Lower leg skin (tissue), 4 donors: ENCODE results near the gene SPEG. TPM values are rescaled to one million over a fixed set of nuclear protein-coding genes. Genes with fewer than 3 reads are reported as not detected.

ENCODE experiments used
- DNase-seq, 2 donors: peaks; one replicate each; pipeline ENCODE4 v3.0.0-alpha.2; 2019; ENCODE audit warnings: low spot score in 2 of 2
- H3K4me3 ChIP-seq: fragments of 200-600 bp; sonication (generic); 2 replicates; pipeline ENCODE4 v1.5.1; 2017; ENCODE audit warnings: mild to moderate bottlenecking, low read depth; ENCODE audit not compliant: poor library complexity, severe bottlenecking
- POLR2A ChIP-seq, 2 donors: fragments of 450-650 bp; IDR thresholded peaks; one replicate each; pipeline ENCODE4 v1.6.1; 2016 to 2017; ENCODE audit warnings: antibody characterized with exemption in 2 of 2, mild to moderate bottlenecking in 1 of 2, moderate library complexity in 1 of 2
- WGBS, 2 donors: methylation state at CpG; one replicate each; pipeline ENCODE4 v1.1.5; 2018; 5-methylcytosine and 5-hydroxymethylcytosine counted together
- intact Hi-C: fragments of 100-400 bp; cut with DNase I; formaldehyde crosslinking; loops from one replicate; pipeline ENCODE4 v1.15.0; 2023; ENCODE audit warnings: low total_unique reads
- total RNA-seq, 4 donors: library from RNA; depleted of rRNA; stranded (reverse); fragments of >200 nt; gene quantifications; one replicate each; pipeline ENCODE4 v1.1.0, GENCODE V29; 2016
- TF ChIP-seq, protein P1 (sequence below), 3 donors: fragments of 450-650 bp; IDR thresholded peaks; one replicate each; pipeline ENCODE4 v1.5.1; 2016; ENCODE audit warnings: antibody characterized with exemption in 3 of 3, mild to moderate bottlenecking in 3 of 3, moderate library complexity in 2 of 3

SPEG gene
- total RNA-seq, 4 donors from 2014 or later, result 3.3 to 11.4 (median 5.3) TPM

DNA sequence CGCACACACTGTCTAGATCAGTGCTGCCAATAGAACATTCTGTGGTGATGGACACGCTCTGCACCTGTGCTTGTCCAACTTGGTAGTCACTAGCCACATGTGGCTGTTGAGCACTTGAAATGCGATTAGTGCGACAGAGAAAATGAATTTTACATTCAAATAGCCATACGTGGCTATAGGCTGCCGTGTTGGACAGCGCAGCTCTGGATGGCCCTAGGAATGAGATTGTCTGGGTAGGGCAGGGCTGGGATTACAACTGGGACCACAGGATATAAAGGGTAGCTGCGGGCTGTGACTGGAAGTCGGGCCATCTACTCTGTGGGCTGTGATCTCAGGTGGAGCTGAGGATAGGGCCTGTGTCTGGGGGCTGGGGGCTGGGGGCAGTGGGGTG lies 84.9 kb downstream of the SPEG start:
- 92 to 96% methylated on average over 9 of the region's 9 CpGs for WGBS, 2 donors
- no peak overlapping the region for H3K4me3 ChIP-seq
- TF ChIP-seq, protein P1, sequence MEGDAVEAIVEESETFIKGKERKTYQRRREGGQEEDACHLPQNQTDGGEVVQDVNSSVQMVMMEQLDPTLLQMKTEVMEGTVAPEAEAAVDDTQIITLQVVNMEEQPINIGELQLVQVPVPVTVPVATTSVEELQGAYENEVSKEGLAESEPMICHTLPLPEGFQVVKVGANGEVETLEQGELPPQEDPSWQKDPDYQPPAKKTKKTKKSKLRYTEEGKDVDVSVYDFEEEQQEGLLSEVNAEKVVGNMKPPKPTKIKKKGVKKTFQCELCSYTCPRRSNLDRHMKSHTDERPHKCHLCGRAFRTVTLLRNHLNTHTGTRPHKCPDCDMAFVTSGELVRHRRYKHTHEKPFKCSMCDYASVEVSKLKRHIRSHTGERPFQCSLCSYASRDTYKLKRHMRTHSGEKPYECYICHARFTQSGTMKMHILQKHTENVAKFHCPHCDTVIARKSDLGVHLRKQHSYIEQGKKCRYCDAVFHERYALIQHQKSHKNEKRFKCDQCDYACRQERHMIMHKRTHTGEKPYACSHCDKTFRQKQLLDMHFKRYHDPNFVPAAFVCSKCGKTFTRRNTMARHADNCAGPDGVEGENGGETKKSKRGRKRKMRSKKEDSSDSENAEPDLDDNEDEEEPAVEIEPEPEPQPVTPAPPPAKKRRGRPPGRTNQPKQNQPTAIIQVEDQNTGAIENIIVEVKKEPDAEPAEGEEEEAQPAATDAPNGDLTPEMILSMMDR (IDR thresholded peaks at IDR 0.05), result no peak
- TF ChIP-seq POLR2A (IDR thresholded peaks at IDR 0.05), result no peak
- intact Hi-C loops, result no loop called here
- no peak for DNase-seq

DNA sequence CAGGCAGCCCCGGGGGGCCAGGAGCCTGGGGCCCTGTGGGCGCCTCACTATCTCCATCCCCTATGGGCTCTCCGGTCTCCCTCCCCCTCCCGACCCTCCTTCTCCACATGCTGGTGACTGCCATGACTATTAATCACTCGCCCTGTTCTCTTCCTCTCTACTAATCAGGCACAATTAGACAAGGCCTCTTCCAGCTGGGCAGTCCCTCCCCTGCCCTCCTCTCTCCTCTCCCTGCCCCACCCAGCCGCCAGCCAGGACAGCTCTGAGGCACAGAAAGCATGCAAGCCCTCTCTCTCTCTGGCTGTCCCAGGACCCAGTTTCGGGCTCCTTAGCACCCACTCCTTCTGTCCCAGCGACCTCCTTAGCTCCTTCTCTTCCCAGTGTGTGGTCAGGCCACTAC lies 85.4 kb downstream of the SPEG start:
- WGBS, 2 donors, result 67 to 73% methylated on average over 8 of the region's 8 CpGs
- intact Hi-C loops, result no loop called here
- DNase-seq, result no peak
- H3K4me3 ChIP-seq, result no peak overlapping the region
- no peak for TF ChIP-seq POLR2A (IDR thresholded peaks at IDR 0.05)
- TF ChIP-seq, protein P1 (IDR thresholded peaks at IDR 0.05), result no peak

DNA sequence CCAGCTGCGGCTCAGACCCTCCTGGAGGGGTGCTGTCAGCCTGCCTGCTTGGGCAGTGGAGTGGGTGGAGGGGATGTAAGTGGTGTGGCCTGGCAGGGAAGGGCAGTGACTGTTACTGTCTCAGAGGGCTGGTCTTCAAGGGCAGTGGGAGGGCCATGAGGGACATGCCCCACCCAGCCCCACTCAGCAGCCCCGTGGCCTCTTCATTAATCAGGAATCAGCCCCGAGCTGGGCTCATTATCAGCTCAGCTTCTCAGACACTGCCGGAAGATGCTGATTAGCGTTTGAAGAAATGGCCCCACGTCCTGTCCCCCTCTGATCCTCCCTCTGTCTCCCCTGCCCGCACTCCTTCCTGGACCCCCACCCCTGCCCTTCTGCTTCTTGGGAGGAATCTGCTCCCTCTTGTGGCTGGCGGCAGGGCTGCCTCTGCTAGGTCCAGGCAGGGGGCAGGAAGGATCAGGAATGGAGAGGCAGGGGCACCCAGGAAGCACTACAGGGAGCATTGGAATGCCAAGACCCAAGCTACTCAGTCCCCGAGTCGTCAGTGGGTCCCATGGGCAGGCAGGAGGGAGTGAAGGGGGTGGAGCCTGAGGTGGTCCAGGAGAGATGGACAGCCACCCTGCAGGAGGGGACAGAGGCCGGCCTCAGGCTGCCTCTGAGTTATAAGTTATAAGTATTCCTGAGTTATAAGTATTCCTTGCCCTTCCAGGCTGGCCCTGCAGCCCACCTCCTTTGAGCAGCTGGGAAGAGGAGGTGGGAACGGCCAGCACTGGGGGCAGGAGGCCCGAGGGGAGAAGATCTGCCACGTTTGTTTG lies 86.6 kb downstream of the SPEG start:
- TF ChIP-seq POLR2A (IDR thresholded peaks at IDR 0.05), result no peak
- TF ChIP-seq, protein P1 (IDR thresholded peaks at IDR 0.05), result no peak
- WGBS, 2 donors, result 16 to 22% methylated on average over 14 of the region's 14 CpGs
- no peak overlapping the region for H3K4me3 ChIP-seq
- intact Hi-C loops, result no loop called here
- no peak for DNase-seq

DNA sequence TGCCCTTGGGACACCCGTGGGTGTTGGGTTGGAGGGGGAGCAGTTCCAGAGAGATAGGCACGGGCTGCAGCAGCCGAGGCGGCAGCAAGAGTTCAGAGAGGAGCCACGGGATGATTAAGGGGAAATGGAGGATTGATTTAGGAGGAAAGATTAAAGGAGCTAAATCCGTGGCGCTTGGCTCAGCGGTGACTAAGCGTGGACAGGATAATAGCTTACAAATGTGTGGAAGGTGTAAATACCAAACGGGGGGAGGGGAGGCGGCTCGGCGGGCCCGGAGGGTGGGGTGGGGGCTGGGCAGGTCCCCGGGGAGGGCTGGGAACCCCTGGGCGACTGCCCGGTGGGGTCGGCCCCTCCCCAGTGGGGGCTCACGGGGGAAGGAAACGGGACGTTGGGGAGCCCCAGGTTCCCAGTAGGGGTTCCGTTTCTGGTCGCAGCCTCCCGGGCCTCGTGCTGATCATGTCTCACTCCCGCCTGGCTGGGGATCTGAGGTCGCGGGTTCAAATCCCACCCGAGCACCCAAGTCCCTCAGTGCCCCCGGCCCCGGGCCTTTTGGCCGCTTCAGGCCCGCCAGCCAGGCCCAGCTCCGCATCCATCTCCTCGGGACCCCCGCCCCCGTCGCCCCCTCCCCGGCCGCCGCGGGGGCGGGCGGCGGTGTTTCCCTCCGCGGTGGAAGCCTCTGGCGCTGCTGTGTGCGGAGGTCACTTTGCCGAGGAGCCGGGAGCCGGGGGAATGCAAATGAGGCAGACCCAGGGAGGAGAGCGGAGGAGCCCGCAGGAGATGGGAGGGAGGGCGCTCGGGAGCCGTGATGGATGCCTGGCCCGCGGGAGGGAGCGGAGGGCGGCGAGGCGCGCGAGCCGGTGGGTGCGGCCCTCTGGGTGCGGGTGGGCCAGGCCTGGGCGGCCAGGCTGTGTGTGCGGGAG lies 87.7 kb downstream of the SPEG start:
- intact Hi-C loops, result no loop called here
- 1 to 4% methylated on average over 47 to 55 of the region's 70 CpGs for WGBS, 2 donors
- TF ChIP-seq, protein P1 (IDR thresholded peaks at IDR 0.05), result no peak
- DNase-seq, result no peak
- H3K4me3 ChIP-seq, result no peak overlapping the region

DNA sequence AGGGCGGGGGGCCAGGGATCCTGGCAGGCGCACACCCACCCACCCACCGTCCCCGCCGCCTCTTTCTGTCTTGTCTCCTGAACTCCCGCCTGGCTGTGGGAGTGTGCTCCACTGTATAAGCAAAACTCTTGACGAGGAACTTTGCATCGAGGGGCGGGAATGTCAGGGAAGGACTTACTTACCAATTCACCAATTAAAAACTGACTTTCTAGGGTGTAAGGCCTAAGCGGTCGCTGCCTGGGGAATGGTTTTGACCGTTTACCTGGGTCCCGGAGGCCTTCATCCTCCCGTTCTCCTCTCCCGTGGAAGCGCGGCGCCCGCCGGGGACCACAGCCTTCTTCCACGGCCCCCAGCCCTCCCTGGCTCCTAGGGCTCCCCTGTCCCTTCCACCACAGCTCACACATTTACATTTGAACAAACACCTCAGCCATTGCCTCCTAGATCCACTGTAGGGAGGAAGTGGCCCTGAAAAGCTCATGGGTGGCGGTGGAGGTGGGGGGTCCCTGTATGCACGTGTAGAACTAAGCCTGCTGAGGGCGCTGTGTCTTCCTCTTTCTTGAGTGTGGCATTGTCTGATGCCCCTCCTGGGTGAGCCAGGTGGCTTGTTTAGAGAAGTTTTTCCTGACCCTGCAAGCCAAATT lies 88.5 kb downstream of the SPEG start:
- 35 to 36% methylated on average over 24 of the region's 24 CpGs for WGBS, 2 donors
- DNase-seq, result no peak
- no peak for TF ChIP-seq POLR2A (IDR thresholded peaks at IDR 0.05)
- TF ChIP-seq, protein P1 (IDR thresholded peaks at IDR 0.05), result no peak
- intact Hi-C loops, result no loop called here
- no peak overlapping the region for H3K4me3 ChIP-seq
